GM12875 (cell line): ENCODE data around the gene GPR61.

Experiments used
- H3K4me3 ChIP-seq: one replicate; pipeline ENCODE4 v1.5.1; 2011; ENCODE audit warnings: low read depth, low read length, control low read depth
- TF ChIP-seq, protein P1 (sequence below): IDR thresholded peaks from 2 replicates; pipeline ENCODE4 v1.5.1; 2011; ENCODE audit warnings: low read depth, mild to moderate bottlenecking, control low read depth, inconsistent platforms, low read length, moderate library complexity, borderline replicate concordance; ENCODE audit not compliant: insufficient read depth

Gene GPR61

DNA sequence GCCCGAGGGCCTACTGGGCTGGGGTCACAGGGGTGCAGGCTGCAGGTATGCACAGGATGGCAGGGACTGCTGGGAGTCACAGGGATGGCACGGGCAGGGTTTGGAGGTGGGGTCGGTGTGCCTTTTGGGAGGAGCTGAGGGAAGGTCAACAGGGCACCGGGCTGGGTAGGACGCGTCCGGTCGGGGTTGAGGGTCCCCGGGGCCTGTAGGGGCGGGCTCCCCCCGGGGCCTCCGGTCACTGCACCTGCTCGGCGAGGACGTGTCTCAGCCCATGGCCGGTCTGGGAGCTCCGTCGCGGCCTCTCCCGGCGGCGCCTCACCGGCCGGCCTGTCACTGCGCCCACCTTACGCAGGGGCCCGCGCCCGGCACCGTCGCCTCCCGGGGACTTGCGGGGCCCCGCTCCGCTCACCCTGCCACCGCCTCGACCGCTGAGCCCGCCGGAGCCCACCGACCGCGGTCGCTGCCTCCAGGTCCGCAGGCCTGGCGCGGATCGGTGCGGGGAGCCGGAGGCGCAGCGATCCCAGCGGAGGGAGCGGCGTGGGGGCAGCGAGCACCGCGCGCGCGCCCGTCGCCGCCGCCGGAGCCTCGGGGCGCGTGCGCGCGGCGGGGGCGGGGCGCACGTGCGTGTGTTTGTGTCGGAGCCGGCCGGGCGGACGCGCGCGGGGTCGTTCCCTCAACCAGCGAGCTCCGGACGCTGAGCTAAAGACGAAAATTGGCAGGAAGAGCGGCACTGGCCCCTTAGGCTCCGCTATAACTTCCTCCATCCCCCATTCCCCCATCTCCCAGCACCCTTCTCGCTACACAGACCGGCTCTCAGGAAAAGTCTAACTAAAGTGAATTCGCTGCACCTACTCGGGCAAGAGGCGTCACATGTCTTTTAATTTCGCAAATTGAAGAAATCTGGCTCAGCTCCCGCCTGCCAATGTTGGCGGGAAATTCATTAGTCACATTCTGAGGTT lies 30.2 kb upstream of the GPR61 start, which contains the start of gene AMIGO1:
Gene AMIGO1, minus strand, starts transcription at position 552 of the 959 bp plus-strand sequence. CDS start 815 bp downstream, outside the sequence.
- TF ChIP-seq, protein P1, sequence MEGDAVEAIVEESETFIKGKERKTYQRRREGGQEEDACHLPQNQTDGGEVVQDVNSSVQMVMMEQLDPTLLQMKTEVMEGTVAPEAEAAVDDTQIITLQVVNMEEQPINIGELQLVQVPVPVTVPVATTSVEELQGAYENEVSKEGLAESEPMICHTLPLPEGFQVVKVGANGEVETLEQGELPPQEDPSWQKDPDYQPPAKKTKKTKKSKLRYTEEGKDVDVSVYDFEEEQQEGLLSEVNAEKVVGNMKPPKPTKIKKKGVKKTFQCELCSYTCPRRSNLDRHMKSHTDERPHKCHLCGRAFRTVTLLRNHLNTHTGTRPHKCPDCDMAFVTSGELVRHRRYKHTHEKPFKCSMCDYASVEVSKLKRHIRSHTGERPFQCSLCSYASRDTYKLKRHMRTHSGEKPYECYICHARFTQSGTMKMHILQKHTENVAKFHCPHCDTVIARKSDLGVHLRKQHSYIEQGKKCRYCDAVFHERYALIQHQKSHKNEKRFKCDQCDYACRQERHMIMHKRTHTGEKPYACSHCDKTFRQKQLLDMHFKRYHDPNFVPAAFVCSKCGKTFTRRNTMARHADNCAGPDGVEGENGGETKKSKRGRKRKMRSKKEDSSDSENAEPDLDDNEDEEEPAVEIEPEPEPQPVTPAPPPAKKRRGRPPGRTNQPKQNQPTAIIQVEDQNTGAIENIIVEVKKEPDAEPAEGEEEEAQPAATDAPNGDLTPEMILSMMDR = no peak
- peak within 1 kb of the TSS; percentile 54 for H3K4me3 ChIP-seq

DNA sequence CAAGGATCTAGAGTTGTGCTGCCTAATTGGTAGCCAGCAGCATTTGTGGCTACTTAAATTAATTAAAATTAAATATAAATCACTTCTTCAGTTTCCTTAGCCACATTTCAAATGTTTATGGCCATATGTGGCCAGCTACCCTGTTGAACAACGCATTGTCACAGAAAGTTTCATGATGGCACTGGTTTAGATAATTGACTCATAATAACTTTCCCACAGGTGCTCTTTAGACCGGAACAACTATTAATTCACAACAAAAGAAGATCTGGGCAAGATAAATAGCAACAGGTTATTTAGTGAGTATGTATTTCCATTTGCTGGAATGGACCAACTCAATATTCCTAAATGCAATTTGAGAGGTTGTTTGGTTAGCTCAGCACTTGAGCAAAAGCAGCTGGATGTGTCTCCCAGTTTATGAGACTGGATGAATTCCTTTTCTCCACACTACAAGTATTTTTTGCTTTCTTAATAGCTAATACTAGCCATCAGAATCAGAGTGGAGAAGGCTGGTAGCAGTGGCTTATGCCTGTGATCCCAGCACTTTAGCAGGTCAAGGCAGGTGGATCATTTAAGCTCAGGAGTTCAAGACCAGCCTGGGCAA lies 26.5 kb upstream of the GPR61 start:
- H3K4me3 ChIP-seq = no peak overlapping the region
- TF ChIP-seq, protein P1 = no peak

DNA sequence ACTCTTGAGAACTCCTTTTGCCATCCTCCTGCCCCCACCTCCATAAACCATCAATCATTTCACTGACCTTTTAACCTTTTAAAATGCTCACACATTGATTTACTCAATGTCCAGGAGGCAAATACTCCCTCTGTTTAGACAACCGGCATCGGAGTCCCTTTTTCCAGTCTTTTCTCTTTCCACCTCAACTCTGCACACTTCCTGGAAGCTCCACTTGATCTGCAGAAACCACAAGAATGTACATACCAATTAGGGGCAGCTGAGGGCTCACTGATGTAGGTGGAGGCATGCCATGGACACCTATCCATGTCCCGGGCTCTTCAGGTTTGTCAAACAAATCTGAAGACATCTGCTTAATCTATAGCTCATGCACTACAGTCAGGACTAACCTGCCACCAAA lies 24.8 kb upstream of the GPR61 start:
- H3K4me3 ChIP-seq = no peak overlapping the region
- TF ChIP-seq, protein P1 = no peak

DNA sequence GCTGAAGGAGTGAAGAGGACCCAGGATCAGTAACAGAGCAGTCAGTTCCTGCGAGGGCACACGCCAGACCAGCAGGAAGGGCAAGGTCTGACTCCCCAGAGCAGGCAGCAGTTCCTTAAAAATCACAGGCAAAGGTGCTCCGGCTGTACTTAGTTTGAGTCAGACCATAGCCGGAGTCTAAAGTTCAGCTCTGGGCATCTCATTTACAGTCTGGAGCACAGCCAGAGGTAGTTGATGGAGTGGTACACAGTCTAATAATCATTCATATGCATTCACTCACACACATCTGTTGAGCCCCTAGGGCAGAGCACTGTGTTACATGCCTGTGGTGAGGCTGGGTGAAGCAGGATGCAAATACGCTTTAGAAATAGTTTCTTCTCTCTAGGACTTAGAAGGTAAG lies 22.8 kb upstream of the GPR61 start:
- TF ChIP-seq, protein P1 = no peak
- H3K4me3 ChIP-seq = no peak overlapping the region

DNA sequence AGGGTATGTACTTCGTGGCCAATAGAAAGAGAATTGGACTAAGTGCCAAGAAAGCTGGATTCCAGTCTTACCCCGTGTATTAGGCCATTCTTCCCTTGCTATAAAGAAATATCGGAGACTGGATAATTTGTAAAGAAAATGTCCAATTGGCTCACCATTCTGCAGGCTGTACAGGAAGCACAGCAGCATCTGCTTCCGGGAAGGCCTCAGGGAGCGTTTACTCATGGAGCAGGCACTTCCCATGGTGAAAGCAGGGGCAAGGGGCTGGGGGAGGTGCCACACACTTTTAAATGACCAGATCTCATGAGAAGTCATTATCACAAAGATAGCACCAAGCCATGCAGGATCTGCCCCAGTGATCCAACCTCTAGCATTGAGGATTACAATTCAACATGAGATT lies 22.3 kb upstream of the GPR61 start:
- TF ChIP-seq, protein P1 = no peak
- H3K4me3 ChIP-seq = no peak overlapping the region

DNA sequence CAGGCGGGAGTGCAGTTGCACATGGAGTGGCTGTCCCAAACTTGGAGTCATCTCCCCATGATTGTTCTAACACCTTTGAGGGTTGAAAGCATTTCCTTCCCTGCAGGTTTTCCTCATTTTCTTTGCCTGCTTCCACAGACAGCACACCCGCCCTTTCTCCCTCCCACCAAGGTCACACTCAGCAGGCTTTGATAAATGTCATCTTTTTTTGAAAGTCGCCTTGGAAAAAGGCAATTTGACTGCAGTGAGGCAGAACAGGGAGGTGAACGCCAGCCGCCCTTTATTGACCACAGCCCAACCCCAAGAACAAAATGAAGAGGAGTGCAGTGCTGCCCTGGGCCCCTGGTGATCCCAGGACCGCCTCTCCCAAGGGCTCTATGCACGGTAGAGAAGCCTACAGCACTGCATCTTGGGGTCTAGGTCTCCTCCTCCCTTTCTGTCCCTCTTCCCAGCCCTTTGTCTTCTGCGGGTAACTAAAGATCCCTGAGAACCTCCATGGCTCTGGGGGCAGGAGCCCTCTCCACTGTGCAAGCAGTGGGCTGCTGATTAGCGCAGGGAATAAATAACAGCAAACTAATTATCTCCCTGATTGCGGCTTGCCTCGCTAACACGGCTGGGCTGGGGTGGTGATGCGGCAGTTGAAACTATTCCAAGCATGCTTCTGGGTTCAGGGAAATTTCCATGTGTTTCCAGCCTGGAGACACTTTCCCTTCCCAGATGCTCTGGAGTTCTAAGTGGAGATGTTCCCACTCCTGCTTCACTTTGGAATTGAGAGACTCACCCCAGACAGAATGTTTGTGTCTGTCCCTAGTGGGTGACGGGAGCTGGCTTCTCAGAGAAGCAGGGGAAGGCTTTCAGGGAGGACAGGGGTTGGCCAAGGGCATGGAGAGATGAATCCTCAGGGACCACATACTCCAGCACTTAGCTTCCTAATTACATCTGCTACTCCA lies 18.4 kb upstream of the GPR61 start:
- TF ChIP-seq, protein P1 = no peak
- H3K4me3 ChIP-seq = no peak overlapping the region
